ENCODE results near the gene MAD2L1BP.

GRCh38 chr6:43657221-43657802 is 21.7 kb downstream of the MAD2L1BP start:
- no peak for TF ChIP-seq EZH2phosphoT487 (IDR thresholded peaks at IDR 0.05; ENCODE audit: borderline replicate concordance, low read depth)
- no peak for TF ChIP-seq EP300 (IDR thresholded peaks at IDR 0.05; ENCODE audit: borderline replicate concordance in 1 of 2, low read depth in 1 of 2, low read length in 1 of 2)
- TF ChIP-seq NFIC (IDR thresholded peaks at IDR 0.05; ENCODE audit: borderline replicate concordance) = no peak
- TF ChIP-seq USF1 (IDR thresholded peaks at IDR 0.05; ENCODE audit: borderline replicate concordance, low read depth) = no peak
- TF ChIP-seq, protein P1, sequence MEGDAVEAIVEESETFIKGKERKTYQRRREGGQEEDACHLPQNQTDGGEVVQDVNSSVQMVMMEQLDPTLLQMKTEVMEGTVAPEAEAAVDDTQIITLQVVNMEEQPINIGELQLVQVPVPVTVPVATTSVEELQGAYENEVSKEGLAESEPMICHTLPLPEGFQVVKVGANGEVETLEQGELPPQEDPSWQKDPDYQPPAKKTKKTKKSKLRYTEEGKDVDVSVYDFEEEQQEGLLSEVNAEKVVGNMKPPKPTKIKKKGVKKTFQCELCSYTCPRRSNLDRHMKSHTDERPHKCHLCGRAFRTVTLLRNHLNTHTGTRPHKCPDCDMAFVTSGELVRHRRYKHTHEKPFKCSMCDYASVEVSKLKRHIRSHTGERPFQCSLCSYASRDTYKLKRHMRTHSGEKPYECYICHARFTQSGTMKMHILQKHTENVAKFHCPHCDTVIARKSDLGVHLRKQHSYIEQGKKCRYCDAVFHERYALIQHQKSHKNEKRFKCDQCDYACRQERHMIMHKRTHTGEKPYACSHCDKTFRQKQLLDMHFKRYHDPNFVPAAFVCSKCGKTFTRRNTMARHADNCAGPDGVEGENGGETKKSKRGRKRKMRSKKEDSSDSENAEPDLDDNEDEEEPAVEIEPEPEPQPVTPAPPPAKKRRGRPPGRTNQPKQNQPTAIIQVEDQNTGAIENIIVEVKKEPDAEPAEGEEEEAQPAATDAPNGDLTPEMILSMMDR (IDR thresholded peaks at IDR 0.05) = no peak
- no peak for TF ChIP-seq TAF1 (IDR thresholded peaks at IDR 0.05; ENCODE audit: borderline replicate concordance, low read depth, low read length)
- TF ChIP-seq CHD2 (IDR thresholded peaks at IDR 0.05; ENCODE audit: low read length, partially characterized antibody) = no peak

All from SK-N-SH (cell line).